GM12801 (cell line): ENCODE results near the gene RASD1.

Experiments
- TF ChIP-seq, protein P1 (sequence below): IDR thresholded peaks from one replicate; pipeline ENCODE4 v1.5.1; 2011; ENCODE audit warnings: control low read depth; ENCODE audit not compliant: insufficient read length; ENCODE audit errors: extremely low read depth

Gene RASD1

DNA sequence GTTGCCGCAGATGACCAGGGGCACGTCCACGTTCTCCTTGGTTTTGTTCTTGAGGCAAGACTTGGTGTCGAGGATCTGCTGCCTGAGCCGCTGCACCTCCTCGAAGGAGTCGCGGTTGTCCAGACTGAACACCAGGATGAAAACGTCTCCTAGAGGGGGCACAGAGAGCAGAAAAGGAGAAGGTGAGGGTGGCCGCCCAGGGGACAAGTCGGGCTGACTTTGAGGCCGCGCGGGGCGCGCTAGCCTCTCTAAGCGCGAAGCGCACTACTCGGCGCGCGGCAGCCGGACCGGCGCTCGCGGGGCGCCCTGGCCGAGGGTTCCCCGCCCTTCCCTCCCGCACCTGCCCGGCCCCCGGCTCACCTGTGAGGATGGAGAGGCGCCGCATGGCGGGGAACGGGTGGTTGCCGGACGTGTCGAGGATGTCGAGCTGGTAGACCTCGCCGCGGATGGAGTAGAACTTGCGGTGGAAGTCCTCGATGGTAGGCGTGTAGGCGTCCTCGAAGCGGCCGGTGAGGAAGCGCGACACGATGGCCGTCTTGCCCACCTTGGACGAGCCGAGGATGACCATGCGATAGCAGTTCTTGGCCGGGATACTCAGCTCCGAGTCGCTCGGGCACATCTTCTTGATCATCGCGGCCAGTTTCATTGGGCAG, 533 bp downstream of the RASD1 start:
- TF ChIP-seq, protein P1, sequence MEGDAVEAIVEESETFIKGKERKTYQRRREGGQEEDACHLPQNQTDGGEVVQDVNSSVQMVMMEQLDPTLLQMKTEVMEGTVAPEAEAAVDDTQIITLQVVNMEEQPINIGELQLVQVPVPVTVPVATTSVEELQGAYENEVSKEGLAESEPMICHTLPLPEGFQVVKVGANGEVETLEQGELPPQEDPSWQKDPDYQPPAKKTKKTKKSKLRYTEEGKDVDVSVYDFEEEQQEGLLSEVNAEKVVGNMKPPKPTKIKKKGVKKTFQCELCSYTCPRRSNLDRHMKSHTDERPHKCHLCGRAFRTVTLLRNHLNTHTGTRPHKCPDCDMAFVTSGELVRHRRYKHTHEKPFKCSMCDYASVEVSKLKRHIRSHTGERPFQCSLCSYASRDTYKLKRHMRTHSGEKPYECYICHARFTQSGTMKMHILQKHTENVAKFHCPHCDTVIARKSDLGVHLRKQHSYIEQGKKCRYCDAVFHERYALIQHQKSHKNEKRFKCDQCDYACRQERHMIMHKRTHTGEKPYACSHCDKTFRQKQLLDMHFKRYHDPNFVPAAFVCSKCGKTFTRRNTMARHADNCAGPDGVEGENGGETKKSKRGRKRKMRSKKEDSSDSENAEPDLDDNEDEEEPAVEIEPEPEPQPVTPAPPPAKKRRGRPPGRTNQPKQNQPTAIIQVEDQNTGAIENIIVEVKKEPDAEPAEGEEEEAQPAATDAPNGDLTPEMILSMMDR = no peak

DNA sequence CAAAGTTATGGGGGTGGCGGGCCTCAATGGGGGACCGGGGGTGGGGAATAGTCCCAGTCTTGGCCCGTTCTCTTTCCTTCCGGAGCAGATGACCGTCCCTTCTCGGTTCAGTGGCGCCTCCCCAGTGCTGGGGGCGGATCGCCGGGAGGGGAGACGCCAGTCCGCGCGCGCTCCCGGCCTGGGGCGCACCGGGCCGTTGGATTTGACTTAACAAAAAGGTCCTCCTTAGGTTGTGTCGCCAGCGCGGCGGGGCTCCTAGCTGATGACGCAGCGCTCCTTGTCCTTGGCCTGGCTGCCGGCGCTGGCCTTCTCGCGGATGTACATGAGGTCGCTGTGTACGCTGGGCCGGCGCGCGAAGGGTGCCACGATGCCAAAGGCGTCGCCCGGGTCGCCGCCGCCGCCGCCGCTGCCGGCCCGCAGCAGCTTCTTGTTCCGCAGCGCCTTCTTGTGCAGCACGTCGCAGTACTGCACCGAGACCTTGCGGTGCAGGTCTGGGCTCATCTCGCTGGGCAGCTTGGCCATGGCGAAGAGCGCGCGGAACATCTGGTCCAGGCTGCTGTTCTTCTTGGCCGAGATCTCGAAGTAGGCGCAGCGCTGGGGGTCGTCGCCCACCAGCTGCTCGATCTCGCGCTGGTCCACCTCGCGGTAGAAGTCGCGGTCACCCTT, 1.2 kb downstream of the RASD1 start:
- TF ChIP-seq, protein P1 = no peak

DNA sequence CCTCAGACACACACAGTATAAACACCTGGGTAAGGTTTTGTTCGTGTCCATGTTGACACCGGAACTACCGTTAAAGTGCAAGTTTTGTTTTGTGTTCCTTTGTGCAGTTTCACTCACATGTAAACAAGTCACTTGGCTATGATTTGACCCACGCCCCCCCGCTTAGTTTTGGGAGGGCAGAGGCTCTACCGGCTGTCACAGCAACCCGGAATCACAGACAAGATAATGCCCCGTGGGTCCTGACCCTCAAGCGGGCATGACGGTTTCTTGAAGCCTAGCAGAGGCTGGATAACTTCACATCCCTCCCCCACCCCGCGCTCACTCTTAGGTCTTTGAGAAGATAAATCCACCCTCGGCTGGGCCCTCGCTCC, 1.7 kb downstream of the RASD1 start:
- TF ChIP-seq, protein P1 = no peak

DNA sequence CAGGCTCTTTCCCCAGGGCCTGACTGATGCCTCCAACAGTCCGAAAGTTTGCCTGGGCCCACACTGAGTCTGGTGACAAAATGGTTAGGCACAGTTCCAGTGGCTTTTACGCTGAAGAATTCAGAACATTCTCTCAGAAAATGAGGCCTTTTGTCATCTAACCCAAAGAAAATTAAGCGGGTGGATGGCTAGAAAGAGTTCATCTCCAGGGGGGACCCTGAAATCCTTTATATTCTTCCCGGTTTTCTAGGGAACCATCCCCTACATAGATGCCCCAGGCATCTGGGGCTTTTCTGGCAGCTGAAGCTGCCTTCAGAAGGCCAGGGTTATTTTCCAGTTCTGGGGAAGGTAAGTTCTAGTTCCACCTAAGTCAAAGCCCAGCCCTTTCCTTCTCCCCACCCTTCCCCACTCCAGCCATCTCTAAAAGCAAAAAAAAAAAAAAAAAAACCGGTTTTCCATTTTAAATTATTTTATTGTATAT, 2.2 kb downstream of the RASD1 start:
- TF ChIP-seq, protein P1 = no peak

DNA sequence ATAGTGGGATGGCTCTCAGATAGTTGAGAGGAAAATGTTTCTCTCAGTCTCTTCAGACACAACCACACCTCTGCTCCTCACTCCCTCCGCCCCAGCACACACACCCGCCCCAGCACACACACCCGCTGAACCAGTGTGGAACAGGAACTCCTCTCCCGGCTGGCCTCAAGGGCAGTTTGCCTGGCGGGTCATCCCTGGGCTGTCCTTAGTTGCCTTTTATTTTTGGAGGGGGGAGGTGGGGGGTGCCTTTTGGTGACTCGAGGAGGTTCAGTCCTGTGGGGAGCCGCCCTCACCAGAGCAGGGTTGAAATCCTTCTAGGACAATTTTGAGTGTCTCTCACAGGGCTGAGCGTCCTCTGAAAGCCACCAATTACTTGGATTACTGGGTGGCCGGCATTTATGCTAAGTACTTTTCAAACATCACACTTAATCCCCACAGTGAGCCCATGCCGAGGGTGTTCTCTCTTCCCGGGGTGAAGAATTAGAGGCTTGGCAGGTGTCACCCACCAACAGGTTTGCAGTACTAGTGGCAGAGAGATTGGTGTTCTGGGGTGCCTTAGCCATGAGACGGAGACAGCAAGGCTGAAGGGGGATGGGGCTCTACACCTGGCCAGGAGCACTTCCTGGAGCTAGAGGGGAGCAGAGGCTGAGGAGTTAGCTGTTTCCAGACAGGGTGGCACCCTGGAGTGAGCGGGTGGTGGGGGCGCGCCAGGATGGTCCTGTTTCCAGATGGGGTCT, 2.8 kb downstream of the RASD1 start:
- TF ChIP-seq, protein P1 = no peak

DNA sequence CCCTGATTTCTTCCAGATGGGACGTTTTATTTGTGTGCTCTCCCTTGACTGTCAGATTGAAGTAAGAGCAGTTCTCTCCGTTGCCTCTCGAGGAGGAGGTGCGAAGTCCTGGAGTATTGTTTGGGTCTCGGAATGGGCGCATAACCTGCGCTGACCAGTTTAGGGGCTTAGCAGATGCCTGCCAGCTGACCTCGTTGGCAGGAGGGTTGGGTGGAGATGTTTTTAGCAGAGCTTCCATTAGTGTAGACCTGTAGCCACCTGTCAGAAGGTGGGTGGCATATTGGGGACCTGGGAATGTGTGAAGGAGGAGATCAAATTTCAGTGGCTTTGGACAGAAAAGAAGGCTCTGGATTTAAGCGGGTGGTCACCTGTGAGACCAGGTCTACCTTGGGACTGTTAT, 3.6 kb downstream of the RASD1 start:
- TF ChIP-seq, protein P1 = no peak

DNA sequence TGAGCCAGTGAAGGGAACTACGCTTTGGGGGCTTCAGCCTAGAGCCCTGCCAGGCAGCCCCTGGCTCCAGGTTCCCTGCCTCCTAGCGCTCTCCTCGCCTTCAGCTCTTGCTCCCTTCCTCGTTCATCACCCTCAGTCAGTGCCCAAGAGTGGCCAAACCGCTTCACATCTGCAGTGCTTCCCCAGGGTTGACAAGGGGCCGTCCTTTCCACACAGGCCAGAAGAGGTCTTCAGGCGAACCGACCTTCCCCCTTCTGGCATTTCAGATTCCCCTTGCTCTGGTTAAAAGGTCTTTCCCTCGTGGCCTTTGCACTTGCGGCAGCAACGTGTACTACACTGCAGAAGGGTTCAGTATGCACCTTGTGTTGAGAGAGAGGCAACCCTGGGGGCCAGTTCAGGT, 4.1 kb downstream of the RASD1 start:
- TF ChIP-seq, protein P1 = no peak
